GM19372 (cell line): Measurements from ENCODE around the gene BAIAP2.
"Not testable (repeated sequence)": the region's sequence is repeated elsewhere in the genome, so short reads cannot be mapped to it uniquely, and the experiment has no call there.

ENCODE experiments used
- ATAC-seq: cut with Tn5 transposase; IDR thresholded peaks from one replicate; pipeline ENCODE4 v1.9.1; 2021; ENCODE audit warnings: mild to moderate bottlenecking, low read depth, moderate library complexity; ENCODE audit not compliant: unreplicated experiment

Gene BAIAP2

GRCh38 chr17:81151278-81151677, 116.3 kb downstream of the BAIAP2 start:
- no peak for ATAC-seq

GRCh38 chr17:81152288-81152828, 117.4 kb downstream of the BAIAP2 start:
- ATAC-seq, result no peak

GRCh38 chr17:81153340-81153803, 118.4 kb downstream of the BAIAP2 start:
- no peak for ATAC-seq

- ATAC-seq, result not testable (repeated sequence)
Observed at GRCh38 chr17:81154016-81154415, 119.1 kb downstream of the BAIAP2 start.

GRCh38 chr17:81154961-81155360, 120.0 kb downstream of the BAIAP2 start:
- ATAC-seq, result no peak

- ATAC-seq, result no peak
Observed at GRCh38 chr17:81156866-81157805, 122.2 kb downstream of the BAIAP2 start.

GRCh38 chr17:81157848-81158687, 123.1 kb downstream of the BAIAP2 start:
- ATAC-seq, result no peak

- ATAC-seq, result no peak
Observed at GRCh38 chr17:81158688-81159590, 124.0 kb downstream of the BAIAP2 start.

- ATAC-seq, result no peak
Observed at GRCh38 chr17:81159611-81160265, 124.8 kb downstream of the BAIAP2 start.

GRCh38 chr17:81160306-81160705, 125.4 kb downstream of the BAIAP2 start:
- no peak for ATAC-seq

GRCh38 chr17:81160747-81161453, 125.9 kb downstream of the BAIAP2 start:
- ATAC-seq, result no peak

- no peak for ATAC-seq
Observed at GRCh38 chr17:81161536-81161935, 126.6 kb downstream of the BAIAP2 start.

GRCh38 chr17:81161972-81162371, 127.0 kb downstream of the BAIAP2 start:
- ATAC-seq, result no peak

GRCh38 chr17:81162491-81162890, 127.5 kb downstream of the BAIAP2 start:
- no peak for ATAC-seq

GRCh38 chr17:81163051-81163695, 128.2 kb downstream of the BAIAP2 start:
- ATAC-seq, result no peak

GRCh38 chr17:81163703-81164370, 128.9 kb downstream of the BAIAP2 start:
- no peak for ATAC-seq

GRCh38 chr17:81164371-81165245, 129.7 kb downstream of the BAIAP2 start:
- no peak for ATAC-seq
